Activated T-cell treated with anti-CD3 and anti-CD28 coated beads for 1 hour (primary cell): ENCODE measurements around the gene ZNF574.
A peak's percentile ranks its signal among the peaks of the same experiment; 100 is the strongest.

Experiments used
- DNase-seq: peaks from one replicate; pipeline ENCODE4 v3.0.0-alpha.2; 2020; ENCODE audit warnings: low read depth

The ZNF574 gene

DNA sequence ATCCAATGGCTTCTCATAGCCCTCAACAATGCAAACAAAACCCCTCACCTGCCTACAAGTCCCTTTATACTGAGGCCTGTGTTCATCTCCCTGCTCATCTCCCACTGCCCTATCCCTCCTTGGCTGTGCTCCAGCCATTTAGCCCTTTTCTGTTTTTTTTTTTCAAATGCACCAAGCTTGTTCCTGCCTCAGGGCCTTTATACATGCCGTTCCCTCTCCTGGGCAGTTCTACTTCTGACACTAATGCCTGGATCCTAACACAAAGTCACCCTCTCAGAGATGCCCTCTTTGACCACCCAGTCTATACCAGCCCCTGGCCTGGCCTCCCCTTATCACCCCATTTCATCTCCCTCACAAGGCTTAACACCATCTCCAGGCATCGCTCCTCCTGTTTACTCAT is 26.9 kb downstream of the ZNF574 start:
- no peak for DNase-seq

DNA sequence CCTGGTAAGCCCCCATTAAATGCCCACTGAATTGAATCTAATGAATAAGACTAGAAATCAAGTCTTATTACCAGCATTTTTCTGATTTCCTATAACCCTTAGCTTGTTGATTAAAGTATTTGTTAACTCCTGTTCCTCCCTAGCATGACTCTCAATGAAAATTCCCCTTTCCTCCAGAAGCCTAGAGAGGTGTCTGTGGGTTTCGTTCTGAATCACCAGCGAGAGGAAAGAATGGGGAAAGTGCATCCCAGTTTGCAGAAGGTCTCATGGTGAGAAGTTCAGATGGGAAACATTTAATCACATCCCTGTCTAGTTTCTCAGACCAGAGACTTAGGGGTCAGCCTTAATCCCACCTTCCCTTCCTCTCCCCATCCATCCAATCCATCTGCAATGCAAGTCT is 29.4 kb downstream of the ZNF574 start:
- DNase-seq, result no peak

DNA sequence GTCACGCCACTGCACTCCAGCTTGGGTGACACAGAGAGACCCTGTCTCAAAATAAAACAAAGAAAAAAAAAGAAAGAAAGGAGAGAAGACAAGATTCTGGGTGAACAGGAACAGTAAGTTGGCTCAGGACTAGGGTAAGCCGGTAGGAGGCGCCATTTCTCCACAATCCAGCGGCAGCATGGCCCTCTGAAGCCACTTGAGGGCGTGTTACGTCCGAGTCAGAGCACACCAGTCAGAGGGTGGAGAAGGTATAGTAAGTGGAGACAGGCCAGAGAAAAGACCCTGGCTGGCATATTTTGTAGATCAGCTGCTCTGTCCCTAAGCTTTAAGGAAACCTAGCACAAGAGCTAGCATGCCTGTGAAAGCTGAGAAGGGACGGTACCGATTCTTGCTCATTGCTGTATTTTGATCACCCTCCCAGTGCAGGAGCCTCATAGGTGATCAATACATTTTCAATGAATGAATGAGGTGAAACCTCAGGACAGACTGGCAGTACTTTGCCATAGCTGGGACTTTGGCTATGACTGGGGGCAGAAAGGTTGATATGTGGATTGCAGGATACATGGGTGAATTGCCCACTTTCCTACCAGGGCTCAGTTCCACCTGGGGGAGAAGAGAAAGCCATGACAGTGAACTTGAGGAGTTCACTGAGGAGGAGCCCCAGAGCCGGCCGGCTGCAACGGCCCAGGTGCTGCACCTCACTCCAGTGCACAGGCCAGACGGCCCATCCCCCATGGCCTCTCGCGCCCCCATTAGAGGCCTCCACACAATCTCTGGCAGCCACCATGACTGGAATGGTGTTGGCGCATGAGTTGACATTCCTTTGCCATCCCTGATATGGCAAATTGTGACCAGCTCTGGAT is 32.8 kb downstream of the ZNF574 start:
- DNase-seq, result peak; percentile 90

DNA sequence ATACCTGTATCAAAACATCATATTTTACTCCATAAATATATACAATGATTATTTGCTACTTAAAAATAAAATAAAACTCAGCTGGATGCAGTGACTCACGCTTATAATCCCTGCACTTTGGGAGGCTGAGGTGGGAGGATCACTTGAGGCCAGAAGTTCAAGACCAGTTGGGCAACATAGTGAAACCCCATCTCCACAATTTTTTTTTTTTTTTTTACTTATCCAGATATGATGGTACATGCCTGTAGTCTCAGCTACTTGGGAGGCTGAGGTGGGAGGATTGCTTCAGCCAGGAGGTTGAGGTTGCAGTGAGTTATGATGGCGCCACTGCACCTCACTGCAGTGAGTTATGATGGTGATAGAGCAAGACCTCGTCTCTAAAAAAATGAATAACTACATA is 33.9 kb downstream of the ZNF574 start:
- no peak for DNase-seq

DNA sequence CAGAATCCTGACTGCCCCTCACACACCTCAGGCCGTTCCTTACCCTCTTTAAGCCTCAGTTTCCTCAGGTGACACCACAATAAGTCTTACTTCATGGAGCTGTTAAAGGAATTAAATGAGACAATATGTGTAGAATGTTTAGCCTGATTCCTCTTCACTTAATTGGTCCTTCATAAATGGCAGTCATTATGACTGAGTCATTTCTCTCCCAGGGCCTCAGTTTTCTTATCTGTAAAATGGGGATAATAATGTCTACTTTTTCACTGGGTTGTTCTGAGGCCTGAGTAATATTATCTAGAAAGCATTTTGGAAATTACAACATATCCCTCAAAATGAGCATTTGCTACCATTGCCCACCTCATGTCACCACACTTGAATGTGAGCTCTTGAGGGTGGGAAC is 34.7 kb downstream of the ZNF574 start:
- no peak for DNase-seq

DNA sequence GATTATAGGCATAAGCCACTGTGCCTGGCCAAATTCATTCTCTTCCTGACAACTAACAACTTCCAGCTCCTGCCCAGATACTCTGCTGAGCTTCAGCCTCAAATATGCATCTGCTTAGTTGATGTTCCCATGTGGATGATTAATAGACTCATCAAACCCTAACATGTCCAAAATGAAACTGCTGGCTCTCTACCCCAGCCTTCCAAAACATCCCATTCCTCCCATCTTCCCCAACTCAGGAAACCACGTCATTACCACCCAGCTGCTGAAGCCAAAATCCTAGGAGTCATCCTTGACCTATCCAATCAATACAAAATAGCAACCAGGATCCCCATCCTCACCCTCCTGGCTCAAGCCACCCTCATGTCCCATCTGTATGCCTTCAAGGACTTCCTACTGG is 35.4 kb downstream of the ZNF574 start:
- DNase-seq, result no peak

DNA sequence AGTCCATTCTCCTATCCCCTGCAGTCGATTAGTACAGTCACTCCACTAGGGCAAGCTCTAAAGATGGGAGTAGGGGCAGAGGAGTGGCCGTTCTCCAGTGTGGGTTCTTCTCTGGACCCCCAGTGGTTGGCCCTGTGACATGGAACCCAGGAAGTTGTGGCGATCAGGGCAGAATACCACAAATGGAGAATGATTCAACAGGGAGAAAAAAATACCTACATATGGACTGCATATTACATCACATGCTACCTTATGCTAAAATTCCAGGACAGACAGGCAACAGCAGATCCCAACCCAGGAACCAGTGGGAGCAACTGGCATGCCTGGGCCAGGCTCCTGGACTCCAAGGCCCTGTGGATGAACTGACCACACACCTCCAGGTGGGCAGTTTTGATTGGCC is 35.8 kb downstream of the ZNF574 start:
- no peak for DNase-seq

DNA sequence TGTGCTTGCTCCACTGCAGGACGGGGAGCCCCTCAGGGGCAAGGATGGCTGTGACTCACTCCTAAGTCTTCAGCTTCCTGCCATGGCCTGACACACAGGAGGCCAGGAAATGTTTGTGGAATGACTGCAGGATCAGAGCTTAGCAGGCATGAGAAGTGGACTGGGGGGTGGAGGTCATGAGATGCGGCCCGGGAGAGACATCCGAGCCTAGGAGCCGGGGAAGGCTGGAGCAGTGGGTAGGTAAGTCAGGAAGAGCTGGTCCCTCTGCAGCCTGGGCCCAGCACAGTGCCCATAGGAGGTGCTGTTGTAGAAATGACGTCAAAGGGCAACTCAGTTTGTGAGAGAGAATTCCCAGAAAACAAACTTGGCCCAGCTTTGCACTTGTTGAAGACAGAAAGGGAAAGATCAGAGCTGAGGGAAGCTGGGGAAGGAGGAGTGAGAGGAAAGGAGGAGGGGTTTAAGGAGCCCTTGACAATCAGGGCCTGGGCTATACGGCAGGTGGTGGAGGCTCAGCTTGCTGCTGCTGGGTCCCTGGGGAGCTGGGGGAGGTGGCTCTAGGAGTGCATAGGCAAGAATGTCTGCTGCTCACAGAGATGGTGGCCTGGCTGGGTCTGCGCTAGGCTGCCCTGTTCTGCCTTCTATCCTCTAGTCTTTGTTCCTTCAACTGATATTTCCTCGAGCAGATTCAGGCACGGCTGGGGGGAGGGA is 37.8 kb downstream of the ZNF574 start:
- no peak for DNase-seq

DNA sequence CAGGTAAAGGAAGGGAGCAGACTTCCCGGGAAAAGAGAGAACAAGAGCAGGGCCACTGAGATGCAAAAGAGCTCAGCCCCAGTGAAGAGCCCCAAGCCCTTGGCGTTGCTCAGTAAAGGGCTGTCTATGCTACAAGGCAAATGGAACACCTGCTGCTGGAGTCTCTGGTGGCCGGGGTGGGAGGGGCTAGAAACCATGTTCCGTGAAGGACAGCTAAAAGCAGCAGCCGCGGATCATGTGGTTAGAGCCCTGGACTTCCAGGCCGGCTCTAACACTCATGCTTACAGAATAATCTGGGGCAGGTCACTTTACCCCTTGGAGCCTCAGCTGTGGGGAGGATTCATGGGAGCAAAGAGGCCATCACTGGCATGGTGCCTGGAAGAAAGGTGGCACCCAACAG is 38.4 kb downstream of the ZNF574 start:
- DNase-seq, result no peak

DNA sequence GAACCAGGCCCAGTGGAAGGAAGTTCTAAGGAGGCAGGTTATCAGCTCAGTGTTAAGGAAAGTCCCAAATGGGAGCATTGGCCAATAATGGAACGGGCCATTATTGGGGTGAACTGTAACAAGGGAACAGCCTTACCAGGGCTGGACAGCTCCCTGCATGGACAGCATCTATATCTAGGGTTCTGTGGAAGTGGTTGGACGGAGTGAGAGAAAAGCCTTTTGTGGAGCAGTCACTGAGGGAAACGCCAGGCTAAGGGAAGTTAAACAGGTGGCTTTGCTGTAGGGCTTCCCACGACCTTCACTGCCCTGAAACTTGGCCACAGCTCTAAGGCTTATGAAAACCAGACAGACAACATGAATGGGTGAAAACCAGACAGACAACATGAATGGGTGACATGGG is 39.3 kb downstream of the ZNF574 start:
- no peak for DNase-seq

DNA sequence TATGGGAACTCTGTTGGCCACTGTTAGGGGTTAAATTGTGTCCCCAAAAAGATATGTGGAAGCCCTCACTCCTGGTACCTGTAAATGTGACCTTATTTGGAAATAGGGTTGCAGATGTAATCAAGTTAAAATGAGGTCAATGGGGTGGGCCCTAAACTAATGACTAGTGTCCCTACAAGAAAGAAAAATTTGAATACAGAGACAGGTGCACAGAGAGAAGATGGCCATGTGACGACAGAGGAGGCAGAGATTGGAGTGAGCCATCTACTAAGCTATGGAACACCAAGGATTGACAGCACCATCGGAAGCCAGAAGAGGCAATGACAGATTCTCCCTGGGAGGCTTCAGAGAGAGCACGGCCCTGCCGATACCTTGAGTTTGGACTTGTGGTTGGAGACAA is 39.7 kb downstream of the ZNF574 start:
- DNase-seq, result no peak

DNA sequence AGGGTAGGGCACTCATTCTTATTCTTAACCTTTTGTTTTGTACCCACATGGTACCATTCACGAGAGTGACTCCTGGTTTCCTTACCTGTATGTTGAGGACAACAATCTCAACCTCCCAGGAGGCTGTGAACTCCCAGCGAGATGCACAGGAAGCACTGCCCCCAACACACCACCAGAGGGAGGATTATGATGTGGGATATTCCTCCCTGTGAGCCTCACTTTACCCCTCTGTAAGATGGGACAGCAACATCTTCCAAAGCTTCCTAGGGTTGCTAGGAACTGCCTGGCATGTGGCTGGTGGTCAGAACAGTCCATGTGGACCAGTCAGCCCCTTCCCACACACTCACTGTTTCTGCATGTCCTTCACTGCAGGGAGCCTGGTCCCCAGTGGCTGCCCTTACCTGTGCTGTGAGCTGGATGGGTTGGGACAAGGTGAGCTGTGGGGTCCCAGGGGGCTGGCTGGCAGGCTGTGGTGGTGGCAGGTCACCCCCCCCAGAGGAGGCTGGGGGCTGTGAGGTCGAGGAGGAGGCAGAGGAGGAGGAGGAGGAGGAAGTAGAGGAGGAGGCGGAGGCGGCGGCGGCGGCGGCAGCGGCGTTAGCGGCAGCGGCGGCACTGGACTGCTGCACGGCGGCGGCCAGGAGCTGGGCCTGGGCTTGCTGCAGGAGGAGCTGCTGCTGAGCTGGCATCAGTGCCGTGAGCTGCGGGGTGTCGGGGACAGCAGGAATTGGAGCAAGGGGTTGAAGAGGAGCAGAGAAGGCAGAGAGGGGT is 40.5 kb downstream of the ZNF574 start:
- DNase-seq, result no peak

DNA sequence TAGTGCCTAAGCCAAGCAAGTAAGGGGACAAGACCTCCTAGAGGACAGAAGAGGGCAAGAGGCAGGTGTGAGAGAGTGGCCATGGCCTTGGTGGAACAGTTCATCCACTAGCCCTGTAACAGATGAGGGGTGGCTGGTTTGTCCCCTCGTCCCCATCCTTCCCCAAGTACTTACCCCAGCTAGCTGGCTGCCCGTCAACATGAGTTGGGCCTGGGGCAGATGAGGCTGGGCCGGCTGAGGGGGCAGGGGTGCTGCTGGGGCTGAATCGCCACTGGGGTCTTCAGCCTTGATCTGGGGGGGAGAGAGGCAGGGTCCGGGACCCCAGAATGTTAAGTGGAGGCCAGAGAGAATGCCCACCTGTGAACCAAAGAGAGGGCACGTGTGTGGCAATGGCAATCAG is 41.1 kb downstream of the ZNF574 start:
- DNase-seq, result no peak

DNA sequence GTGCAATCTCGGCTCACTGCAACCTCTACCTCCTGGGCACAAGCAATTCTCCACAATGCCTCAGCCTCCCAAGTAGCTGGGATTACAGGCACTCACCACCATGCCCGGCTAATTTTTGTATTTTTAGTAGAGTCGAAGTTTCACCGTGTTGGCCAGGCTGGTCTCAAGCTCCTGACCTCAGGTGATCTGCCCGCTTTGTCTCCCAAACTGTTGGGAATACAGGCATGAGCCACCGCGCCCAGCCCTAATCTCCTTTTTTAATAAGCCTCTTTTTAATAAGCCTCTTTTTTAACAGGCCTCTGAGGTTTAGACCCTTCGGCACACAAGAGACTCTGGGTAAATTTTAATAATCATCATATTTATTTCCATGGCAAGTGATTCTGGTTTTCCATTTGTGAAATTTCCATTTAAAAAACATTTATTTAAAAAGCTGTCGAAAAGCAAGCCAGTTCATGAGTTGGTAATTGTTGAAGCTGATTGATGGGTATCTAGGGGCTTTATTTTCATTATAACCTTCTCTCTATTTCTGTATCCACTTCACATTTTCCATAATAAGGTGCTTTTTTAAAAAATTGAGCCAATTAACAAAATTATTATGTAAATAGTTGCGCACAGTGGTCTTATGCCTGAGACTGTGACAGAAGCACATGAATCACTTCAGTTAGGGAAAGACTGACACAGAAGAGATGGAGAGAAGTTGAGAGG is 44.5 kb downstream of the ZNF574 start:
- no peak for DNase-seq

DNA sequence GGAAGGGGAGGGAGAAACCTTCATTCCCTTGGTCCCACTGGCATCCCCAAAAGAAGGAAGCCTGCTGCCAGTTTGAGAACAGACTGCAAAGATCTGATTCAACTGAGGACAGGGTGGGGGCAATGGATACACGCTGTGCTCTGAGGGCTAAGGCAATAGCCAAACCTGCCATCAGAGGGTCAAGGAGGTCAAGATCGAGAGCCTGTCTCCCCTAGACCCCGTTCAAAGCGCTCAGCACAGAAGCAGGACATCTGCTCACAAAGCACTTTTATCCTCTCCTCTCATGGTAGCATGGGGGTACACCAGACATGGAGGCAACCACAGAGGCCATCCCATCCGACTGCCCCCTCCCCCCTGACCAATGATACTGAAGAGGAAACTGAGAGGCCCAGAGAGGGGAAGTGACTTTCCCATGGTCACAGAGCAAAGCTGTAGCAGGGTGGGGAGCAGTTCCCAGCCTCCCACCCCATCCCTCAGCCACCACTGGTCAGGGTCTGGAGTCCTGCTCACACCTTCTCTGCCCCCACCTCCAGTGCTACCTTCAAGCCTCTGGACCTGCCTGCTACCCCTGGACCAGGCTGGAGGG is 45.2 kb downstream of the ZNF574 start:
- no peak for DNase-seq

DNA sequence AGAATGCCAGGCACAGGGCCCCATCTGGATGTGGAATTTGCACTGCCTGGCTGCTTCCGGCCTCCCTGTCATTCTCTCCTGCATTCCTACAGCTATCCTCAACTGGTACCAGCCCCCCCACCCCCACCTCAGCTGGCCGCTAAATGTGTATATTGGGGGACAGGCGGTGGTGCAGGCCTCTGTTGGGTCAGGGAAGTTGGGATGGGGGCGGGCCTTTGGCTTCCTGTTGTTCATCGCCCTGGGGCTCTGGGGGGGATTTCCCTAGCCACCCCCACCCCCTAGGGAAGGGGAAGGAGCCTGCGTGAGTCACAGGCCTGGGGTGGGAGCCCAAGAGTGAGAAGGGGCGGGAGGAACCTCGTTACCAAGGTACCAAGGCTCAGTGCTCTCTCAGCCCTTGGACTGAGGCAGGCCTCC is 45.7 kb downstream of the ZNF574 start:
- peak; percentile 66 for DNase-seq

DNA sequence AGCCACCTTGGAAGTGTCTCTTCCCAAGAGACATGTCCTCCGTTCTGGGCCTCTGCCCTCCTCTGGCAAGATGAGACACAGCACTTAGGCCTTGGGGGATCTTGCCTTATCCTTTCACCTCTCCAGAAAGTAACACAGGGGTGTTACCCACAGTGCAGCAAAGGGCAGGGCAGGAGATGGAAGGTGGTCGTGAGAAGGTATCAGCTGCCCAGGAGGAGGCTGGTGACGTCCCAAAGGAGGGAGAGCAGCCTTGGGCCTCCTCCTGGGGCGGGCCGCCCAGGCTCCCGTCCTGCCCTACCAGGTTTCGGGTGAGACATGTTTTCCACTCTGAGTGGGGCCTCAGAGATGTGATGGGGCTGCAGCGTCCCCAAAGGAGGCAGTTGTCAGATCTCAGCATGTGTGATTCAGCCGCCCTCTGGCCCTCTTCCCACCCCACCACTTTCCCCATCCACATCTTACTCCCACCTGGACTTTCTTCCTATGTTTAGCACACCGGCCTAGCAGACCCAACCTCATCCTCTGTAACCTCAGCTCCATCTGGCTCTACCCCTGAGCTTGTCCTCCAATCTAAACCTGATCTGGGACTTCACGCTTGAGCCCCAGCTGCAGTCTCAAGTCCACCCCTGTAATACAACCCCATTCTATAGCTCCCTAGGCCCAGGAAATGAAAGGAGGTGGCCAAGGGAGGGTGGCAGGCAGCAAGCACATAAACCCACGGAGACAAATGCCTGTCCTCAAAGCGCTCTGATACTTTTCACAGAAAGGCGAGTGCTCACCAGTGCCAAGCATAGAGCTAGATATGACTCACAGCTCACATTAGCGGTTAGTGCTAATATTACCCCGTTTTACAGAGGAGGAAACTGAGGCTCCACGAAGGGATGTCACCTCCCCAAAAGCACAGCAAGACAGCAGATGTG is 47.0 kb downstream of the ZNF574 start:
- DNase-seq, result peak; percentile 40

DNA sequence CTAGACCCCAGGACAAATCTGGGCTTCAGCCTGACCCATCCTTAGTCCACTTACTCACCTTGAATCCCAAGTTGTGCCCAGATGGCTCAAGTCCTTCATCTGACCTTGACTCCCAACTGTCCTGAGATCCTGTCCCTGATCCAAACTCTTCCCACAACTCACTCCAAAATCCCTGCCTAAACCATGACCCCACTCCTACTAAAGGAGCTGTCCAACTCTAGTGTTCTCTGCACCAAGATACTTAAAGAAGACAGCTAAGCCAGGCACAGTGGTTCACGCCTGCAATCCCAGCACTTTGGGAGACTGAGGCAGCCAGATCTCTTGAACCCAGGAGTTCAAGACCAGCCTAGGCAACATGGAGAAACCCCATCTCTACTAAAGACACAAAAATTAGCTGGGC is 47.8 kb downstream of the ZNF574 start:
- no peak for DNase-seq

DNA sequence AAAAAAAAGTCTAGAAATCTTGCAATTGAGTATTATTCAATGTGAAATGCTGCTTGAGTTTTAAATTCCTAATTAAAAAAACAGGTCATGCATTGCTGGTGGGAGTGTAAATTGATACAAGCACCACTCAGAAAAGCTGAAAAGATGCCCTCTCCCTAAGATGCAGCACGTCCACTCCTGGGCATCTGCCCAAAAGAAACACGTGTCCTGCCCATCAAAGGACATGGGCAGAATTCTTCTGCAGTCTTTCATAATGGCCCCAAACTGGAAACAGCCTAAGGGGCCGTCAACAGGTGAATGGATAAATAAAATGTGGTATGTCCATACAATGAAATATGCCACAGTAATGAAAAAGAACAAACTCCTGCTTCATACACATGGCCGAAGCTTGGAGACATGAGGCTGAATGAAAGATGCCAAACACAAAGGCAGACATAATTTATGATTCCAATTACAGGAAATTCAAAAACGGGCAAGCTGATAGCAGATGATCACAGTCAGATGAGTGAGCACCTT is 48.5 kb downstream of the ZNF574 start:
- DNase-seq, result no peak

DNA sequence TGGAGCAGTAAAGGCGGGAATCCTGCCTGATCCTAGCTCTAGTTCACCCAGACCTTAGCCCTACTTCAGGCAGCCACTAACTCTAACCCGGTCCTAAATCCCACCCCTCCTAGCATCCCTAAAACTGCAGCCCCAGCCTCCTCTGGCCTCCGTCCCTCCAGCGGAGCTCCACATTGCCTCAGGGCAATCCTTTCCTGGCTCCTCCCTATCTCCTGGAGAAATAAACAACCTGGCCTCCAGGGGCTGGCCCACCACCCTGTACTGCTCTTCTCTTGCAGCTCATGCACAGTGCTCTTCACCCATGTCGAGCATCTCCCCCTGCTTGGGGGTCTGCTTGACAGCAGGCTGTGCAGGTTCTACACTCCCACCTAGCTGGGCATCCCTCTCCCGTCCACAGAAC is 49.6 kb downstream of the ZNF574 start:
- no peak for DNase-seq

DNA sequence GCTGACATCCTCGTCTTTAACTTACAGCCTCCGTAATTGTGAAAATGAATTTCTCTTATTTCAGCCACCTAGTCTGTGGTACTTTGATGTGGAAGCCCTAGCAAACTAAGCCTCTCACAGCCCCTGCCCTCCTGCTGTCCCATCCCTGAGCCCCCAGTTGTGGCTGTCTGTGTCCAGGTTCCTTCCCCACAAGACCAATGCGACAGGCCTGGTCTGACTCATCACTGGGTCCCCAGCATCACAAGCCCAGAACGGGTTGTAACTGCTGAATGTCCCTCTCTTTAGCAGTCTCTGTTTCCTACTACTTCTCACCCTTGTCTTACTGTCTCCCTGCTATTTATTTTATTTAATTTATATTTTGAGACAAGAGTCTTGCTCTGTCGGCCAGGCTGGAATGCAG is 50.6 kb downstream of the ZNF574 start:
- DNase-seq, result no peak
